Epithelial cell of proximal tubule (primary cell): ENCODE data around the gene INAFM2. TPM values are rescaled to one million over a fixed set of nuclear protein-coding genes. Genes with fewer than 3 reads are reported as not detected.

Experiments used
- DNase-seq: peaks from one replicate; pipeline ENCODE4 v3.0.0-alpha.2; 2011; ENCODE audit warnings: low read depth
- H3K4me3 ChIP-seq: 2 replicates; pipeline ENCODE4 v1.5.1; 2011; ENCODE audit warnings: low read depth, mild to moderate bottlenecking, low read length
- CTCF ChIP-seq: conservative IDR thresholded peaks from 2 replicates; pipeline ENCODE4 v1.5.1; 2012; ENCODE audit warnings: low read depth, mild to moderate bottlenecking, low read length
- total RNA-seq: library from RNA; depleted of rRNA; stranded (reverse); fragments of >200 nt; gene quantifications from 2 replicates; pipeline ENCODE4 v1.2.3, GENCODE V29; 2015

Gene INAFM2
- total RNA-seq, 1 donor from 2014 or later = 15.3 TPM

GRCh38 chr15:40282869-40283614 is 40.5 kb upstream of the INAFM2 start, which contains the start of gene ANKRD63:
Gene ANKRD63, minus strand, starts transcription at chr15:40283064. Its CDS starts 478 bp downstream, at chr15:40282586.
- DNase-seq = no peak
- H3K4me3 ChIP-seq = peak within 1 kb of the TSS; percentile 35
- TF ChIP-seq CTCF = no peak

- no peak for TF ChIP-seq CTCF
- H3K4me3 ChIP-seq = no peak overlapping the region
- DNase-seq = no peak
These were observed 39.7 kb upstream of the INAFM2 start for GRCh38 chr15:40283615-40284300.

- H3K4me3 ChIP-seq = no peak overlapping the region
- no peak for DNase-seq
- no peak for TF ChIP-seq CTCF
These were observed 38.3 kb upstream of the INAFM2 start for GRCh38 chr15:40285151-40285550.

- H3K4me3 ChIP-seq = no peak overlapping the region
- no peak for TF ChIP-seq CTCF
- no peak for DNase-seq
These were observed 37.9 kb upstream of the INAFM2 start for GRCh38 chr15:40285554-40286011.

- no peak overlapping the region for H3K4me3 ChIP-seq
- DNase-seq = no peak
- TF ChIP-seq CTCF = no peak
These were observed 37.4 kb upstream of the INAFM2 start for GRCh38 chr15:40286061-40286532.

- DNase-seq = no peak
- no peak overlapping the region for H3K4me3 ChIP-seq
- TF ChIP-seq CTCF = no peak
These were observed 36.7 kb upstream of the INAFM2 start for GRCh38 chr15:40286794-40287193.
